ENCODE measurements around the gene IMPG2.

The IMPG2 gene

GRCh38 chr3:101273156-101273555 lies 47.2 kb downstream of the IMPG2 start:
- no peak for DNase-seq

- no peak for DNase-seq
Observed at GRCh38 chr3:101271728-101272127, 48.6 kb downstream of the IMPG2 start.

GRCh38 chr3:101270149-101270548 lies 50.2 kb downstream of the IMPG2 start:
- no peak for DNase-seq

- DNase-seq = no peak
Observed at GRCh38 chr3:101268971-101269671, 51.3 kb downstream of the IMPG2 start.

GRCh38 chr3:101268141-101268540 lies 52.2 kb downstream of the IMPG2 start:
- DNase-seq = no peak

- no peak for DNase-seq
Observed at GRCh38 chr3:101266566-101266965, 53.8 kb downstream of the IMPG2 start.

GRCh38 chr3:101266071-101266470 lies 54.3 kb downstream of the IMPG2 start:
- no peak for DNase-seq

GRCh38 chr3:101262393-101263240 lies 57.8 kb downstream of the IMPG2 start:
- DNase-seq = no peak

- no peak for DNase-seq
Observed at GRCh38 chr3:101261506-101261905, 58.9 kb downstream of the IMPG2 start.

- no peak for DNase-seq
Observed at GRCh38 chr3:101259485-101260341, 60.7 kb downstream of the IMPG2 start.

- no peak for DNase-seq
Observed at GRCh38 chr3:101256511-101256910, 63.9 kb downstream of the IMPG2 start.

GRCh38 chr3:101255441-101255840 lies 64.9 kb downstream of the IMPG2 start:
- DNase-seq = no peak

GRCh38 chr3:101253396-101253795 lies 67.0 kb downstream of the IMPG2 start:
- DNase-seq = no peak

GRCh38 chr3:101252945-101253344 lies 67.4 kb downstream of the IMPG2 start:
- no peak for DNase-seq

GRCh38 chr3:101252307-101252706 lies 68.1 kb downstream of the IMPG2 start:
- DNase-seq = no peak

GRCh38 chr3:101251441-101251840 lies 68.9 kb downstream of the IMPG2 start:
- no peak for DNase-seq

- DNase-seq = no peak
Observed at GRCh38 chr3:101249522-101249921, 70.9 kb downstream of the IMPG2 start.

- DNase-seq = no peak
Observed at GRCh38 chr3:101248736-101249135, 71.6 kb downstream of the IMPG2 start.

GRCh38 chr3:101244212-101244575 lies 76.2 kb downstream of the IMPG2 start:
- no peak for DNase-seq

GRCh38 chr3:101243285-101244211 lies 76.8 kb downstream of the IMPG2 start:
- no peak for DNase-seq

GRCh38 chr3:101240719-101241399 lies 79.5 kb downstream of the IMPG2 start:
- DNase-seq = no peak

- DNase-seq = no peak
Observed at GRCh38 chr3:101235048-101235447, 85.3 kb downstream of the IMPG2 start.

All from SIG-M5 (cell line).